CD4-positive, alpha-beta T cell treated with Interleukin-17A for 1 hour (primary cell): Measurements from ENCODE around the gene RLF.
"Not testable (repeated sequence)": the region's sequence is repeated elsewhere in the genome, so short reads cannot be mapped to it uniquely, and the experiment has no call there.

Source experiments
- DNase-seq: peaks from one replicate; pipeline ENCODE4 v3.0.0-alpha.2; 2020

The RLF gene

DNA sequence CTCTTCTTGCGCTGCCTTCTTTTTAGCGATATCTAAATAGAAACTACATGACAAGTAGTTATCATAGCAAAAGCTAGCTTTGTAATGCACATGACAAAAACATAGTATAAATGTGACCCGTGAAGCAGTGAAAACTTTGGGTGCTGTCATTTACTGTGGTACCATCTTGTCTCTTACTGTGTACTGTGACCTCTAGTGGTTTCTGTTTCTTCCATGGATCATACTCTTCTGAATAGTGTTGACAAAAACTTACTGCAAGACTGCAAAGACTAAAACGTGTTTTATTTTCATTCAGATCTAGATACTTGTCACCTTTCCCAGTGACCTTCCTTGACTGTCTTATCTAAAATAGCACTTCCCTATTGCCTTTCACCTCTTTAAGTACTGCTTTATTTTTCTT is 6.1 kb downstream of the RLF start:
- DNase-seq: no peak

DNA sequence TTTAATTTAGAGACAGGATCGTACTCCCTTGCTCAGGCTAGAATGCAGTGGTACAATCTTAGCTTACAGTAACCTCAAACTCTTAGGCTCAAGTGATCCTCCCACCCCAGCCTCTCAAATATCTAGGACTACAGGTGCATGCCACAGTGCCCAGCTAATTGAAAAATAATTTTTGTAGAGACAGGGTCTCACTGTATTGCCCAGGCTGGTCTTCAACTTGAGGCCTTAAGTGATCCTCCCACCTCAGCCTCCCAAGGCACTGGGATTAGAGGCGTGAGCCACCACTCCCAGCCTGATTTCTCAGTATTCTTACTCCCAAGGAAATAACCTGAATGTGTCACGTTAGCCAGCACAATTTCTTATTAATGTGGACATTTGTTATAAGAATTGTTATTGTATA is 9.8 kb downstream of the RLF start:
- no peak for DNase-seq

- DNase-seq: no peak
Measured at GRCh38 chr1:40174788-40175187, 13.6 kb downstream of the RLF start.

GRCh38 chr1:40176989-40177388 is 15.8 kb downstream of the RLF start:
- DNase-seq: not testable (repeated sequence)

DNA sequence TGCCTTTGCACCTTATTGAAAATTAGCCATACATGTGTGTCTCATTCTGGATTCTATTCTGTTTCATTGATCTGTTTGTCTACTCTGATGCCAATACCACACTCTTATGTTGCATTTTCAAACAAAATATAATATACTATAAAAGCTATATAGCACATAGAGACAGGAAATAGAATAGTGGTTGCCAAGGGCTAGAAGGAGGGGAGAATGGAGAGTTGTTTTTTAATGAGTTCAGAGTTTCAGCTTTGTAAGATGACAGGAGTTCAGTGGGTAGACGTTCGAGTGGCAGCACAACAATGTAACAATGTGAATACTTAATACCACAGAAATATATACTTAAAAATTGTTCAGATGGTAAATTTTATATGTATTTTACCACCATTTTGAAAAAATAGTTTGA is 17.0 kb downstream of the RLF start:
- DNase-seq: no peak

GRCh38 chr1:40179496-40180089 is 18.4 kb downstream of the RLF start:
- DNase-seq: no peak

GRCh38 chr1:40183055-40183710 is 22.0 kb downstream of the RLF start:
- DNase-seq: peak; percentile 28

DNA sequence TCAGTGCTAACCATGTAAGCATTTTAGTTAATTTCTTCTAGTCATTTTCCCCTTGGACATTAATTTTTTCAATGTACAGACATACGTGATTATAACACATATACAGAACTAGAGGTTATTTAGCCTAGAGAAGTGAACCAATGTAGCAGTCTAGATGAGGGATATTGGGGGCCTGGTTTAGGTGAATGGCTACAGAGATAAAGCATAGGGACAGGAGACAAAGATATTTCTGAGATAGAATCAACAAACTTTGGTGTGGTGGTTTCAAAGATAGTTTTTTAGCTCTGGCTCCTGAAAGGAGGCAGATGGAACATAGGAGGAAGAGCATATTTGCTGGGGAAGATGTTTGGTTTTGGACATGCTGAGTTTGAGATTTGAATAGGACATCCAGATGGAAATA is 23.0 kb downstream of the RLF start:
- DNase-seq: no peak

DNA sequence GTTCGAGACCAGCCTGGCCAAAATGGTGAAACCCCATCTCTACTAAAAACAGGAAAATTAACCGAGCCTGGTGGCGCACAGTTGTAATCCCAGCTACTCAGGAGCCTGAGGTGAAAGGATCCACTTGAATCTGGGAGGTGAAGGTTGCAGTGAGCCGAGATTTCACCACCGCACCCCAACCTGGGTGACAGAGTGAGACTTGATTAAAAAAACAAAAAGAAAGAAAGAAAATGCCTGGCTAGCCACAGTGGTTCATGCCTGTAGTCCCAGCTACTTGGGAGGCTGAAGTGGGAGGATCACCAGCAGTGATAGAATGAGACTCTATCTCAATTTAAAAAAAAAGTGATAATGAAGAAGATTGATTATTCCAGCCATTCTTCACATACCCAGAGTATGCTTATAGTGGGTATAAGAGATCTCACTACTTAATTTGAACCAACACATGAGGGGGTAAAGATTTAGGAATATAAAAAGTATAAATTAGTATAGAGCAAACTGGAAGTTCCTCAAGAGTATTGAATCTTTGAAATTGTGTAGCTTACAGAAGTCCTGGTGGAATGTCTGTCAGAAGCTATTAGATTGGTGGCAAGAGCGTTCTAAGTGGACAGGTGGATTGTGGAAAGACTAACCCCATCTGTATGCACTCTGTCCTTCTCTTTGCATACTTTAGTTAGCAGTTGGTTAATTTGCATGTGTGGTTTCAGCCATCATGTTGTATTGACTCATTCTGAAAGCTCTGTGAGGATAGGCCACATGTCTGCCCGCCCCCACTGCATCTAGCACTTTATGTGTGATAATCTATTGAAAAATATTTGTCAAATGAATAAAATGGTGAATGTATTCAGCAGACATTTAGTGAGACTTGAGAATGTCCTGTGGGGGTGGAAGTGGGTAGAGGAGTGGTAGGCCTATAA is 25.0 kb downstream of the RLF start:
- peak; percentile 43 for DNase-seq

GRCh38 chr1:40187399-40187798 is 26.2 kb downstream of the RLF start:
- DNase-seq: no peak

DNA sequence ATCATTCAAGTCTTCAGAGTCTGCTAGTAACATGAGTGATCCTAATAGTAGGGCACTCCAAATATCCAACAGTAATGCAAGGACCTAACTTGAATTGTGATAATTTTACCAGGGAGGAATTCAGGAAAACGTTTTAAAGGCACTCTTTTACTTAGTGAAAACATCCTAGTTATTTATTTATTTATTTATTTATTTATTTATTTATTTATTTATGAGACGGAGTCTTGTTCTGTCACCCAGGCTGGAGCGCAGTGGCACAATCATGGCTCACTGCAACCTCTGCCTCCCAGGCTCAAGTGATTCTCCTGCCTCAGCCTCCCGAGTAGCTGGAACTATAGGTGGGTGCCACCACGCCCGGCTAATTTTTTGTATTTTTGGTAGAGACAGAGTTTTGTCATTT is 33.5 kb downstream of the RLF start:
- not testable (repeated sequence) for DNase-seq

DNA sequence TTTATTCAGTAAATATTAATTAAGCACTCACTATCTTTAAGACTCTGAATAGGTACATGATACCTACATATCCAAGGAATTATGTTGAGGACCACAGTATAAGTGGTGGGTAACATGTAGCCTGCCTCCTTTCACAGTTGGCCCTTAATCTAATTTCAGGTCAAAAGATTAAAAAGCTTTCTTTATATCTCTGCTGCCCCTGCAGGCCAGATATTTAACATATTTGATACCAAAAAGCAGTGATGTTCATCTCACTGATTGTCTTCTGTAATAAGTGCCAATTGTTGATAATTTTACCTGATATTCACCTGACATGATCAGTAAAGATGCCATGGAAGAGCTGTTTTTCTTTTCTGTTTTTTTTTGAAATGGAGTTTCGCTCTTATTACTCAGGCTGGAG is 36.5 kb downstream of the RLF start:
- DNase-seq: peak; percentile 32

DNA sequence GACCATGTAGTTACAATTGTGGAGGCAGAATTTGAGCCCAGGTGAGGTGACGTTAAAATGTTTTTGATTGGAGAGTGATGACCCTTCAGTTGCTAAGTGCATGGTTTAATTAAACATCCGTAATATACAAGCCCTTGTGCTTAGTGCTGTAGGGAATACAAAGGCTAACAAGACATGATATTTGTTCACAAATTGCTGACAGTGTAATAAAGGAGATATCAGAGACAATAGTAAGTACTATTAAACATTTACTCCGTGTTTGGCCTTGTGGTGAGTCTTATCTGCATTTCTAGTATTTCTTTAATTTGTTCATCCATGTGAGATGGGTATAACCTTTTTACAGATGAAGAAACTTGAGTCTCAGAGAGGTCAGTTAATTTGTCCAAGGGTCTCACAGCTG is 37.9 kb downstream of the RLF start:
- no peak for DNase-seq

- DNase-seq: no peak
Measured at GRCh38 chr1:40204856-40205255, 43.7 kb downstream of the RLF start.

GRCh38 chr1:40210511-40211204 is 49.5 kb downstream of the RLF start:
- no peak for DNase-seq

- DNase-seq: no peak
Measured at GRCh38 chr1:40218333-40218732, 57.1 kb downstream of the RLF start.

- not testable (repeated sequence) for DNase-seq
Measured at GRCh38 chr1:40221471-40221905, 60.3 kb downstream of the RLF start.

GRCh38 chr1:40221977-40222772 is 61.0 kb downstream of the RLF start:
- DNase-seq: no peak

DNA sequence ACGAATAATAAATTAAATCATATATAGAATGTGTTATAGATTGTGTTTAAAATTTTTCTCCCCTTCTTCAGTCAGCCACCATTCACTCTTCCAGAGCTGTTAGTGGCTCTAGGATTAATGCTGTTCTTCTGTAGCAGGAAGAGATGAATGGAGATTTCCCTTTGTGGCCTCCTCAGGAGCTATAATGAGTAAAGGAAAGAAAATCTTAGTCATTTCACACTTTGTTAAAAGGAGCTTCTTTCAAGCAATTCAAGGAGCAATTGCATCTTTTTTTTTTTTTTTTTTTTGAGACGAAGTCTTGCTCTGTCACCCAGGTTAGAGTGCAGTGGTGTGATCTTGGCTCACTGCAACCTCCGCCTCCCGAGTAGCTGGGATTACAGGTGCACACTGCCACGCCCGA is 62.9 kb downstream of the RLF start:
- no peak for DNase-seq

DNA sequence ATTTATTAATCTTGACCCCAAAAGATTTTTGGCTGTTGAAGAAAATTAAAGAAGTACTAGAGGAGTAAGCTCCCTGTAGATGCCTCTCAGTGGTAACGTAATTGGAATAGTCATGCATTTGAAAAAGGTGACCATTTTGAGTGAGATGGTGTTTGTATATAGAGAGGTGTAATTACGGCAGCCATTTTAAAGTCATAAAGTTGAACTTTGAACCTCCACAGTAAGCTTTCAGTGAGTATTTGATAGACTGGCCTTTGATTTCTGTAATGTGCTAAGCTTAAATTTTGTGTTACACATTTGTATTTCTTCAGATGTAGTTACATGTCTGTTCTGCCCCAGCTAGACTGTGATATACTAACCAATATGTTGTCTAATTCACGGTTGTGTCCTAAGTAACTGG is 65.0 kb downstream of the RLF start:
- DNase-seq: no peak

- peak; percentile 51 for DNase-seq
Measured at GRCh38 chr1:40232444-40232843, 71.3 kb downstream of the RLF start.

DNA sequence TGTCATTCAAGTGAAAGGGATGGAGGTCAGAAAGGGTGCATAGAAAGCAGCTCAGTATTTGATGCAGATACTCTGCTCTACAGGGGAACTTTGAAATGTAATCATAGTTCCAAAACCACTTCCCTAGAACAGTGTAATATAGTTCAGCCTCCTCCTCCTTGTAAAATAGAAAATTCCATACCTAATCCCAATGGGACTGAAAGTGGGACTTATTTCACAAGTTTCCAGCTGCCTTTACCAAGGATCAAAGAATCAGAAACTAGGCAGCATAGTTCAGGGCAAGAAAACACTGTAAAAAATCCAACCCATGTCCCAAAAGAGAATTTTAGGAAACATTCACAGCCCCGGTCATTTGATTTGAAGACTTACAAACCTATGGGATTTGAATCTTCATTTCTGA is 78.4 kb downstream of the RLF start:
- no peak for DNase-seq
